GM18517 (cell line): Measurements from ENCODE around the gene FNDC3A.
"Not testable (repeated sequence)": the region's sequence is repeated elsewhere in the genome, so short reads cannot be mapped to it uniquely, and the experiment has no call there.

Source experiments
- ATAC-seq: cut with Tn5 transposase; IDR thresholded peaks from one replicate; pipeline ENCODE4 v1.9.1; 2021; ENCODE audit warnings: mild to moderate bottlenecking, moderate library complexity; ENCODE audit not compliant: unreplicated experiment

The FNDC3A gene

GRCh38 chr13:49132479-49133002, 156.8 kb downstream of the FNDC3A start:
- ATAC-seq = no peak

GRCh38 chr13:49134305-49134704, 158.6 kb downstream of the FNDC3A start:
- no peak for ATAC-seq

- not testable (repeated sequence) for ATAC-seq
These were observed 161.5 kb downstream of the FNDC3A start for GRCh38 chr13:49137138-49137643.

- no peak for ATAC-seq
These were observed 165.3 kb downstream of the FNDC3A start for GRCh38 chr13:49140910-49141611.

DNA sequence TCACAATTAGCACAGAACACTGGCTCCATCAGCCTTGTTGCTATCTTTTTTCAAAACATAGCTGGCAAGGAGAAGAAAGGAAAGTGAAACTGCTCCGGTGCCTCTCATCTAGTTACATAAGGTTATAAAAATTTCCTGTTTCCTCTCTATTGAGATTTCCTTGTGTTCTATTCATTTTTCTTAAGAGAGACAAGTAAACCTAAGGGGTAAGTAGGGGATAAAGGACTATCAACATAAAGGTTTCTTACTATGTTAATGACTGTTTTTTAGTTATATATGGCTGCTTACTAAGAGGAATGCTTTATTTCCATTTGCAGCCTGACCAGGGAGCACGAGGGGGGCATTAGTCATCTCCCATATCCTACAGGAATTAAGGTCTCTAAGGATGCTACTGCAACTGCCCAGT, 171.2 kb downstream of the FNDC3A start:
- no peak for ATAC-seq

DNA sequence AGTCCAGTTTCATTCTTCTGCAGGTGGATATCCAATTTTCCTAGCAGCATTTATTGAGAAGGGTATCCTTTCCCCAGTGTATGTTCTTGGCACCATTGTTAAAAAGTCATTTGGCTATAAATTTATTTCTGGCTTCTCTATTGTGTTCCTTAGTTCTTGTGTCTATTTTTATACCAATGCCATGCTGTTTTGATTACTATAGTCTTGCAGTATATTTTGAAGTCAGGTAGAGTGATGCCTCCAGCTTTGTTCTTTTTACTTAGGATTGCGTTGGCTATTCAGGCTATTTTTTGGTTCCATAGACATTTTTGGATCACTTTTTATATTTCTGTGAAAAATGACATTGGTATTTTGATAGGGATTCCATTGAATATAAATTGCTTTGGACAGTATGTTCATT, 172.7 kb downstream of the FNDC3A start:
- ATAC-seq = no peak

DNA sequence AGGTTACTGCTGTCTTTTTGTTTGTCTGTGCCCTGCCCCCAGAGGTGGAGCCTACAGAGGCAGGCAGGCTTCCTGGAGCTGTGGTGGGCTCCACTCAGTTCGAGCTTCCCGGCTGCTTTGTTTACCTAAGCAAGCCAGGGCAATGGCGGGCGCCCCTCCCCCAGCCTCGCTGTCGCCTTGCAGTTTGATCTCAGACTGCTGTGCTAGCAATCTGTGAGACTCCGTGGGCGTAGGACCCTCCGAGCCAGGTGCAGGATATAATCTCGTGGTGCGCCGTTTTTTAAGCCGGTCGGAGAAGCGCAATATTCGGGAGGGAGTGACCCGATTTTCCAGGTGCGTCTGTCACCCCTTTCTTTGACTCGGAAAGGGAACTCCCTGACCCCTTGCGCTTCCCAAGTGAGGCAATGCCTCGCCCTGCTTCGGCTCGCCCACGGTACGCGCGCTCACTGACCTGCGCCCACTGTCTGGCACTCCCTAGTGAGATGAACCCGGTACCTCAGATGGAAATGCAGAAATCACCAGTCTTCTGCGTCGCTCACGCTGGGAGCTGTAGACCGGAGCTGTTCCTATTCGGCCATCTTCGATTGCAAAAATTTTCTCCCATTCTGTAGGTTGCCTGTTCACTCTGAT, 182.4 kb downstream of the FNDC3A start:
- ATAC-seq = not testable (repeated sequence)

DNA sequence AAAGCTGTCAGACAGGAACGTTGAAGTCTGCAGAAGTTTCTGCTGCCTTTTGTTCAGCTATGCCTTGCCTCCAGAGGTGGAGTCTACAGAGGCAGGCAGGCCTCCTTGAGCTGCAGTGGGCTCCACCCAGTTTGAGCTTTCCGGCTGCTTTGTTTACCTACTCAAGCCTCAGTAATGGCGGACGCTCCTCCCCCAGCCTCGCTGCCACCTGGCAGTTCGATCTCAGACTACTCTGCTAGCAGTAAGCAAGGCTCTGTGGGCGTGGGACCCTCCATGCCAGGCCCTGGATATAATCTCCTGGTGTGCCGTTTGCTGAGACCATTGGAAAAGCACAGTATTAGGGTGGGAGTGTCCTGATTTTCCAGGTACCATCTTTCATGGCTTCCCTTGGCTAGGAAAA, 187.4 kb downstream of the FNDC3A start:
- ATAC-seq = not testable (repeated sequence)

- no peak for ATAC-seq
These were observed 189.0 kb downstream of the FNDC3A start for GRCh38 chr13:49164712-49165111.

DNA sequence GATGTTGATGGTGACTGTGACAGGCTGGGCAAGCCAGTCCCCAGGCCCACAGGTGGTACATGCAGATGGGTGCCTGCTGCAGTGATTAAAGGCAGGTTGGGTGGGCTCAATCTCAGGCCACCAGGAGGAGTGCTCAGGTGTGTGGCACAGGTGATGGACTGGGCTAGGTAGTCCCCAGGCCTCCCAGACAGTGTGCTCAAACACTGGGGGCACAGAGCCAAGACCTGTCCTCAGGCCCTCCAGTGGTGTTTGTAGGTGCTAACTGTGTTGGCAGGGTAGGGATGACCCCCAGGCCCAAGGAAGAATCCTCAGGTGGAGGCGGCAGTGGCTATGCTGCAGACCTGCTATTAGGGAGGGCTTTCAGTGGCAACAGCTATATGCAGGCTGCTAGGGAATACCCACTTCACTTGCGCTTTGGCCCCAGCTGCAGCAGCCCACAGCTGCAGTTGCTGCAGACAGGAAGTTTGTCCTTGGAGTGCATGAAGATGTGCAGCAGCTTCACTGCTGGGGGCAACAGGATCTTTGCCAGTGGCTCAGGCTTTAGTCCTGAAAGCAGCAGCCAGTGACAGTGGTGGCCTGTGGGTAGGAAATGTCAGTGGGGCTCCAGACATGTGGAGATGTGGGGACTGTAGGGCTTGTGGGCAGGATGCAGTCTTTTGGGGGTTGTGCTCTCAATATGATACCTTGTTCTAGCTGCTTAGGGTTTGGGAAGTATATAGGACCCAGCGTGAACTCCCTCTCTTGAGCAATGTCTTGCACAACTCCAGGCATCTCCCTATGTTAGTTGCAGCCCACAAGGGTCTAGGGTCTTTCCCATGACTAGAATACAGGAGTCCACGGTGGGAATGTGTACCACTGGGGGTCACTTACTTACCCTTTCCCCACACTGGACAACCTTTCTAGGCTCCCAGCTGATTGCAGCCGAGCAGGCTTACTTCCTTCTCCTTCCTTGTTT, 190.4 kb downstream of the FNDC3A start:
- ATAC-seq = no peak

GRCh38 chr13:49171359-49171758, 195.6 kb downstream of the FNDC3A start:
- no peak for ATAC-seq

DNA sequence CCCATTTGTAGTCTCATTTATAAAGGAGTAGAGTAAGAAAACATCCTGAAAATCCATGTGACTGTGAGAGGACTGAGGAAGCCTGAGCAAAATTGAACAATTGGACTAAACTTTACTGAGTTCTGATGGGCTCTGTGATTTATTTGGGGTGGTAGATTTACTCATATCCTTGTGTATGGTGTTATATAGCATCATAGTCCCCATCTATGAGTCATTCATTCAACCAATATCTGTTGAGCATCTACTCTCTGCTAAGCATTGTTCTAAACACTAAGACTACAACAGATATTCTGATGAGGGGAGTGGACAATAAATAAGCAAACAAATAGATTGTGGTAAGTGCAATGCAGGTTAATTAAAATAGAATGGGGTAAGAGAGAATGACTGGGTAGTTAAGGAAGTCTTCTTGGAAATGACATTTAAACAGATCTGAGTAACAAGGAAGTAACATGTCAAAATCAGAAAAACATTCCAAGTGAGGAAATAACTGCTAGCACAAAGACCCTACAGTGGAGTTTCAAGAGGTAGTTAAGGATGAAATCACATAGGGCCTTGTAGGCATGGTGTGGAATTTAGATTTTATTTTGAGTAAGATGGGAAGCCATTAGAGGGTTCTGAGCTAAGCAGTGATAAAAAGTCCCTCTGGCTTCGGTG, 208.1 kb downstream of the FNDC3A start:
- ATAC-seq = no peak

- no peak for ATAC-seq
These were observed 208.9 kb downstream of the FNDC3A start for GRCh38 chr13:49184621-49185020.

DNA sequence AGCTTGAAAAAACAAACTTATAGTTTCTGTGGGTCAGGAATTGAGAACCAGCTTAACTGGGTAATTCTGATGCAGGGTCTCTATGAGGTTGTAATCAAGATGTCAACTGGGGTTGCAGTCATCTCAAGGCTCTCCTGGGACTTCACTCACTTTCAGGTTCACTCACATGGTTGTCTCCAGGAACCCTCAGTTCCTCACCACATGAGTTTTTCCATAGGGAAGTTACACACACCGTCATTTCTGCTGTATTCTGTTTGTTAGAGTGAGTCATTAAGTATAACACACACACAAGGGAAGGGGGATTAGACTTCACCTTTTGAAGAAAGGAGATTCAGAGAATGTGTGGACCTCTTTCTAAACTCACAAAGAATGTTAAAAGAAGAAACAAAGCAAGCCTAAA, 209.6 kb downstream of the FNDC3A start:
- no peak for ATAC-seq

DNA sequence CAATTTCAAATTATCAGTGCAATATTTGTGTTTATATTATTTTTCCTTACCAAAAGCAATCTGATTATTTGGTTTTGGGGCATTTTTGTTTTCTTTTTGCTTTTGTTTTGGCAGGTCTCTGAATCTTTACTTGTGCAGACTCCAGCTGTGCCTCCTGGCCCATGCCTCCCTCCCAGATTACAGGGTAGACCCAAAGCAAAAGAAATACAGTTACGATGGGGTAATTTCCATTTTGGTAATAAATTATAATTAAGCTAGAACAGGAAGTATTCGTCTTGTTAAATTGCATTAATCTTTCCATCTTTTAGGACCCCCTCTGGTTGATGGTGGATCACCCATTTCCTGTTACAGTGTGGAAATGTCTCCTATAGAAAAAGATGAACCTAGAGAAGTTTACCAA, 215.2 kb downstream of the FNDC3A start:
- no peak for ATAC-seq

- no peak for ATAC-seq
These were observed 230.9 kb downstream of the FNDC3A start for GRCh38 chr13:49206641-49207040.

- ATAC-seq = no peak
These were observed 232.9 kb downstream of the FNDC3A start for GRCh38 chr13:49208619-49209018.

GRCh38 chr13:49210114-49210513, 234.4 kb downstream of the FNDC3A start:
- no peak for ATAC-seq

GRCh38 chr13:49210669-49211068, 235.0 kb downstream of the FNDC3A start:
- ATAC-seq = no peak

DNA sequence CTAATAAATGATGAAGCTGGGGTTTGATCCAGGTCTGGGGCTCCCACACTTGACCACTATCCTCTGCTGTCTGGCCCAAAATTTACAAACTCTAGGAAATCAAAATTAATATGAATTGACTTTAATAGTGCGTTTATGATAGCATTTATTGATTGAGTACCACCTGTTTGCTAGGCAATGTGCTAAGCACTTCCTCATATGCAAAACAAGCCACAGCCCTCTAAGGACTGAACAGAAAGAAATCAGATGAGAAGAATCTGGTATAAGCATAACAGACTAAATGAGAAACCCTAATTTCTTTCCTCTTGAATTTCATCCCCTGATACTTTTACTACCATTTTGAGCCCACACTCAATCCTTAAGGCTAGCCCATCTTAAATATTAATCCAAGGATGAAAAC, 237.8 kb downstream of the FNDC3A start:
- no peak for ATAC-seq
